Keratinocyte (primary cell): ENCODE data around the gene CNIH2. TPM values are rescaled to one million over a fixed set of nuclear protein-coding genes. Genes with fewer than 3 reads are reported as not detected.

Source experiments
- DNase-seq: peaks from one replicate; pipeline ENCODE4 v3.0.0-alpha.2; 2011; ENCODE audit warnings: low read depth, missing footprints, low spot score
- FAIRE-seq: peaks from 2 replicates; lab custom pipeline; 2011; peaks lifted over from hg19 to GRCh38; lab: Jason Lieb, UNC
- H2AFZ ChIP-seq: 2 replicates; pipeline ENCODE4 v1.6.0; 2012; ENCODE audit warnings: low read length, control low read depth, inconsistent platforms; ENCODE audit not compliant: control insufficient read depth
- H3K27ac ChIP-seq: 2 replicates; pipeline ENCODE4 v1.5.1; 2011; ENCODE audit warnings: low read length; ENCODE audit not compliant: control insufficient read depth, insufficient read depth
- H3K27me3 ChIP-seq: 3 replicates; pipeline ENCODE4 v1.6.0; 2011; ENCODE audit warnings: low read length; ENCODE audit not compliant: control insufficient read depth, insufficient read depth; ENCODE audit errors: extremely low read depth
- H3K36me3 ChIP-seq, 2 experiments: 2 replicates in 1 of 2; 3 replicates in 1 of 2; pipeline ENCODE4 v1.5.1; 2011; ENCODE audit warnings: low read length in 2 of 2, mild to moderate bottlenecking in 1 of 2; ENCODE audit not compliant: control insufficient read depth in 2 of 2, insufficient read depth in 2 of 2; ENCODE audit errors: extremely low read depth in 1 of 2
- H3K4me1 ChIP-seq: 3 replicates; pipeline ENCODE4 v1.5.1; 2011; ENCODE audit warnings: low read length; ENCODE audit not compliant: control insufficient read depth, insufficient read depth; ENCODE audit errors: extremely low read depth
- H3K4me2 ChIP-seq: 3 replicates; pipeline ENCODE4 v1.6.0; 2011; ENCODE audit warnings: low read depth, low read length; ENCODE audit not compliant: control insufficient read depth, insufficient read depth; ENCODE audit errors: extremely low read depth
- H3K4me3 ChIP-seq, 3 experiments: fragments of 200-600 bp in 1 of 3; sonication (generic) in 1 of 3; 2 replicates in 2 of 3; 3 replicates in 1 of 3; pipeline ENCODE4 v1.5.1; 2011 to 2016; ENCODE audit warnings: low read length in 3 of 3, mild to moderate bottlenecking in 3 of 3, control low read depth in 2 of 3, inconsistent platforms in 1 of 3, low read depth in 1 of 3, mixed read lengths in 1 of 3, mixed run types in 1 of 3, moderate library complexity in 1 of 3; ENCODE audit not compliant: control insufficient read depth in 2 of 3, insufficient read depth in 2 of 3; ENCODE audit errors: extremely low read depth in 1 of 3
- H3K79me2 ChIP-seq: 2 replicates; pipeline ENCODE4 v1.6.0; 2012; ENCODE audit warnings: low read length; ENCODE audit not compliant: control insufficient read depth, insufficient read depth
- H3K9ac ChIP-seq: 3 replicates; pipeline ENCODE4 v1.6.0; 2011; ENCODE audit warnings: low read length; ENCODE audit not compliant: control insufficient read depth, insufficient read depth; ENCODE audit errors: extremely low read depth
- H3K9me1 ChIP-seq: 3 replicates; pipeline ENCODE4 v1.6.0; 2011; ENCODE audit warnings: low read length; ENCODE audit not compliant: control insufficient read depth, insufficient read depth; ENCODE audit errors: extremely low read depth
- H3K9me3 ChIP-seq: 2 replicates; pipeline ENCODE4 v1.5.1; 2012; ENCODE audit warnings: low read depth, low read length; ENCODE audit not compliant: control insufficient read depth
- H4K20me1 ChIP-seq: 3 replicates; pipeline ENCODE4 v1.6.0; 2011; ENCODE audit warnings: low read length; ENCODE audit not compliant: control insufficient read depth, insufficient read depth; ENCODE audit errors: extremely low read depth
- CTCF ChIP-seq, 3 experiments: IDR thresholded peaks in 1 of 3; conservative IDR thresholded peaks in 1 of 3; optimal IDR thresholded peaks in 1 of 3; 2 replicates in 2 of 3; 3 replicates in 1 of 3; pipeline versions ENCODE3 to v1.5.1; 2011; ENCODE audit warnings: low read length in 3 of 3, mild to moderate bottlenecking in 3 of 3, moderate library complexity in 2 of 3, control low read depth in 1 of 3, inconsistent platforms in 1 of 3; ENCODE audit not compliant: insufficient read depth in 2 of 3; ENCODE audit errors: extremely low read depth in 1 of 3
- EZH2 ChIP-seq: IDR thresholded peaks from one replicate; pipeline ENCODE4 v1.6.1; 2012; ENCODE audit warnings: inconsistent platforms, mild to moderate bottlenecking, low read length, moderate library complexity
- dilution Hi-C: fragments of 300-500 bp; cut with MboI; formaldehyde crosslinking; loops from one replicate; pipeline ENCODE4 v1.7.0; 2020; ENCODE audit warnings: low sequenced_read_pairs; ENCODE audit not compliant: extremely low pct_ligation_motif_present
- polyA plus RNA-seq, 5 experiments: library from polyadenylated mRNA; depleted of rRNA in 3 of 5; stranded (reverse) in 3 of 5; stranded (forward) in 1 of 5; unstranded in 1 of 5; fragments of >200 nt; gene quantifications; 1 replicate in 1 of 5; 2 replicates in 3 of 5; 3 replicates in 1 of 5; pipeline versions ENCODE4 v1.2.1 to v1.2.3, GENCODE V29; 2011 to 2012; ENCODE audit warnings: missing spikeins in 2 of 5, low read depth in 1 of 5, low replicate concordance in 1 of 5

CNIH2 gene
- polyA plus RNA-seq, 1 donor (not counting 4 experiments of a cell fraction or from before 2014, with no cell fraction given): 0.17 TPM

GRCh38 chr11:66261578-66261977, 16.4 kb upstream of the CNIH2 start:
- dilution Hi-C loops: no loop called here
- H4K20me1 ChIP-seq: no peaks in the 10 kb centered on the region

GRCh38 chr11:66262191-66262590, 15.8 kb upstream of the CNIH2 start:
- Histone ChIP-seq H3K27me3 (no peaks in the 10 kb centered on the region), H3K27ac (no peak overlapping the region), H3K4me2 (no peak overlapping the region), H3K79me2 (peaks cover 13% of the 10 kb centered on the region), H3K4me1 (peaks cover 7% of the 10 kb centered on the region), H3K36me3 (peaks cover 43 to 46% of the 10 kb centered on the region in 2 experiments), H4K20me1 (peaks cover 2% of the 10 kb centered on the region), H2AFZ (no peak overlapping the region), H3K9ac (no peak overlapping the region), H3K4me3 (no peak overlapping the region), H3K9me1 (no peaks in the 10 kb centered on the region), H3K9me3 (no peaks in the 10 kb centered on the region)
- no peak for TF ChIP-seq CTCF (optimal IDR thresholded peaks at IDR 0.05 in 1 of 3, IDR thresholded peaks at IDR 0.05 in 1 of 3, conservative IDR thresholded peaks at IDR 0.05 in 1 of 3; ENCODE audit: extremely low read depth in 1 of 3, insufficient read depth in 2 of 3, low read length in 3 of 3)
- no peak for TF ChIP-seq EZH2
- no peak for DNase-seq
- no peak for FAIRE-seq
- dilution Hi-C loops: no loop called here

More at GRCh38 chr11:66261578-66261977, 16.4 kb upstream of the CNIH2 start:
- Histone ChIP-seq H2AFZ (no peak overlapping the region), H3K4me1 (peaks cover 13% of the 10 kb centered on the region), H3K4me2 (no peak overlapping the region), H3K9me1 (no peaks in the 10 kb centered on the region), H3K9me3 (no peaks in the 10 kb centered on the region), H3K79me2 (peaks cover 13% of the 10 kb centered on the region), H3K36me3 (peaks cover 42% of the 10 kb centered on the region in 2 experiments), H3K9ac (no peak overlapping the region), H3K27me3 (no peaks in the 10 kb centered on the region), H3K27ac (no peak overlapping the region), H3K4me3 (no peak overlapping the region)
- DNase-seq (no peak), FAIRE-seq (no peak)
- TF ChIP-seq CTCF (optimal IDR thresholded peaks at IDR 0.05 in 1 of 3, IDR thresholded peaks at IDR 0.05 in 1 of 3, conservative IDR thresholded peaks at IDR 0.05 in 1 of 3; ENCODE audit: extremely low read depth in 1 of 3, insufficient read depth in 2 of 3, low read length in 3 of 3): no peak
- TF ChIP-seq EZH2: no peak
